ENCODE results near the gene ENOX2. TPM values are rescaled to one million over a fixed set of nuclear protein-coding genes. Genes with fewer than 3 reads are reported as not detected.

ENOX2 gene
- total and polyA plus RNA-seq, 2 experiments from 2014 or later, result 8.7 to 9.0 TPM

DNA sequence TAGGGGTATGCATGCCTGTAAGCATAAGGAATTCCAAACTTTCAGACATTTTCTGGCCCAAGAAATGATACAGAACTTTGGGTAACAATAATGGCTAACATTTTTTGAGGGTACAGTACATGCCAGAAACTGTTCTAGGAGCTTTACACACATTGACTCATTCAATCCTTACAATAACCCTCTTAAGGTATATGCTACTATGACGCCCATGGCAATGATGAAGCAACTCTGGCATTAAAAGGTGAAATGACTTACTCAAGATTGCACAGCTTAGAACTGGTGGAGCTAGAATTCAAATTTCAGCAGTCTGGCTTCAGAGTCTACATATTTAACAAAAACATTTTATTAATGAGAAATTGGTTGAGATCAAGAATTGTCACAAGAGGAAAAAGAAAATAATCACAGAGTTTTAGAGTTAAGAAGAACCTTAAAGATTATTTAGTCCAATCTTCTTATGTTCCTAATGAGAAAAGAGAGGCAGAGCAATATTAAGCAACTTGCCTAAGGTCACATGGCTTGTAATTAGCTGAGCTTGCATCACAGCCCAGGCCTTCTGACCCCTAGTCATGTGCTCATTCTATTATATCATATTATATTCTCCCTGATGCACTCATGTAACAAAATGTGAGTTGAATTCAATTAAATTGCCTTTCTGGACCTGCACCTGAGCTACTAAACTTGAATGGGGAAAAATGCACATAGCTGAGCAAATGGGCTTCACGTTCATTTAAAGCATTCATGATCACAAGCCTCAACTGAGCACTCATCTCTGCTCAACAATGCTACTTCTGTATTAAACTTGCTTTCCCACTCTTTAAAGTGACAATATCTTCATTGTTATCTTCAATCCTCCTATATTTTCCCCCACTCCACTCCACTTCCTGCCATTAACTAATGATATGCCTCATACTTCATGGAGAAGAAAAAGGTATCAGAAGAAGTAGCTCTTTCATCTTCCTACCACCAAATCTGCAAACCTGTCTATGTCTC lies 73.2 kb downstream of the ENOX2 start:
- no peaks in the 10 kb centered on the region for H3K36me3 ChIP-seq (replicated peaks; ENCODE audit: insufficient read depth, low read depth)
- no peaks in the 10 kb centered on the region for H3K4me1 ChIP-seq (ENCODE audit: insufficient read depth)
- H3K27me3 ChIP-seq, result no peaks in the 10 kb centered on the region
- H3K4me3 ChIP-seq, result no peak overlapping the region
- no peak overlapping the region for H2AFZ ChIP-seq
- TF ChIP-seq, protein P1, sequence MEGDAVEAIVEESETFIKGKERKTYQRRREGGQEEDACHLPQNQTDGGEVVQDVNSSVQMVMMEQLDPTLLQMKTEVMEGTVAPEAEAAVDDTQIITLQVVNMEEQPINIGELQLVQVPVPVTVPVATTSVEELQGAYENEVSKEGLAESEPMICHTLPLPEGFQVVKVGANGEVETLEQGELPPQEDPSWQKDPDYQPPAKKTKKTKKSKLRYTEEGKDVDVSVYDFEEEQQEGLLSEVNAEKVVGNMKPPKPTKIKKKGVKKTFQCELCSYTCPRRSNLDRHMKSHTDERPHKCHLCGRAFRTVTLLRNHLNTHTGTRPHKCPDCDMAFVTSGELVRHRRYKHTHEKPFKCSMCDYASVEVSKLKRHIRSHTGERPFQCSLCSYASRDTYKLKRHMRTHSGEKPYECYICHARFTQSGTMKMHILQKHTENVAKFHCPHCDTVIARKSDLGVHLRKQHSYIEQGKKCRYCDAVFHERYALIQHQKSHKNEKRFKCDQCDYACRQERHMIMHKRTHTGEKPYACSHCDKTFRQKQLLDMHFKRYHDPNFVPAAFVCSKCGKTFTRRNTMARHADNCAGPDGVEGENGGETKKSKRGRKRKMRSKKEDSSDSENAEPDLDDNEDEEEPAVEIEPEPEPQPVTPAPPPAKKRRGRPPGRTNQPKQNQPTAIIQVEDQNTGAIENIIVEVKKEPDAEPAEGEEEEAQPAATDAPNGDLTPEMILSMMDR (IDR thresholded peaks at IDR 0.05; ENCODE audit: poor library complexity), result no peak
- TF ChIP-seq EZH2 (IDR thresholded peaks at IDR 0.05; ENCODE audit: borderline replicate concordance) (no peak), EZH2phosphoT487 (IDR thresholded peaks at IDR 0.05; ENCODE audit: low read depth, severe bottlenecking, unreplicated experiment) (no peak)
- no peak overlapping the region for H3K4me2 ChIP-seq
- H4K20me1 ChIP-seq (ENCODE audit: insufficient read depth, poor library complexity, severe bottlenecking), result no peaks in the 10 kb centered on the region
- 70% methylated on average over 2 of the region's 2 CpGs for WGBS (ENCODE audit: low lambda C conversion rate, missing lambda C conversion rate)
- no peak overlapping the region for H3K27ac ChIP-seq
- H3K9me3 ChIP-seq (ENCODE audit: low read depth), result no peaks in the 10 kb centered on the region
- no peaks in the 10 kb centered on the region for H3K79me2 ChIP-seq
- no peaks in the 10 kb centered on the region for H3K9me2 ChIP-seq (replicated peaks; ENCODE audit: insufficient read depth)
- DNase-seq (ENCODE audit: low spot score), result no peak

DNA sequence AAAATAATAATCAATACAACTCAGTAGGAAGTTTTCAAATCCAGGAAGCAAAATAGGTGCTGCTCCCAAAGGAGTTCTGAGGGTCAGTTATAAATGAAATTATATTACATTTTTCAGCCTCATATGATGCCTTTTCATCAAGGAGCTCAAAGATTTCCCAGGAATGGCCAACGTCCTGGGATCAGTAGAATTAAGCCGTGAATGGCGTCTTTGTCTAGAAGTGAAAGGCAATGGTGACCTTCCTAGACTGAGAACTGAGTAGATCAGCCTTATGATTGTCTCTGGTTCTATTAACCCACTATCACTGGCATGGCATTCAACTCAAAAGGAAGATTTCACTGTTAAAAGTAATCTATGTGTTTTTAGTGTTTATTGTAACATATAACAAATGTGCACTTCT lies 74.4 kb downstream of the ENOX2 start:
- H2AFZ ChIP-seq, result no peak overlapping the region
- 79% methylated on average over 3 of the region's 3 CpGs for WGBS (ENCODE audit: low lambda C conversion rate, missing lambda C conversion rate)
- H3K27ac ChIP-seq, result no peak overlapping the region
- no peaks in the 10 kb centered on the region for H3K9me3 ChIP-seq (ENCODE audit: low read depth)
- no peaks in the 10 kb centered on the region for H3K27me3 ChIP-seq
- H3K4me1 ChIP-seq (ENCODE audit: insufficient read depth), result no peaks in the 10 kb centered on the region
- H3K4me2 ChIP-seq, result no peak overlapping the region
- no peaks in the 10 kb centered on the region for H3K79me2 ChIP-seq
- H3K4me3 ChIP-seq, result no peak overlapping the region
- H3K9me2 ChIP-seq (replicated peaks; ENCODE audit: insufficient read depth), result no peaks in the 10 kb centered on the region
- TF ChIP-seq EZH2 (IDR thresholded peaks at IDR 0.05; ENCODE audit: borderline replicate concordance) (no peak), EZH2phosphoT487 (IDR thresholded peaks at IDR 0.05; ENCODE audit: low read depth, severe bottlenecking, unreplicated experiment) (no peak)
- TF ChIP-seq, protein P1 (IDR thresholded peaks at IDR 0.05; ENCODE audit: poor library complexity), result no peak
- no peaks in the 10 kb centered on the region for H4K20me1 ChIP-seq (ENCODE audit: insufficient read depth, poor library complexity, severe bottlenecking)
- no peaks in the 10 kb centered on the region for H3K36me3 ChIP-seq (replicated peaks; ENCODE audit: insufficient read depth, low read depth)
- no peak for DNase-seq (ENCODE audit: low spot score)

DNA sequence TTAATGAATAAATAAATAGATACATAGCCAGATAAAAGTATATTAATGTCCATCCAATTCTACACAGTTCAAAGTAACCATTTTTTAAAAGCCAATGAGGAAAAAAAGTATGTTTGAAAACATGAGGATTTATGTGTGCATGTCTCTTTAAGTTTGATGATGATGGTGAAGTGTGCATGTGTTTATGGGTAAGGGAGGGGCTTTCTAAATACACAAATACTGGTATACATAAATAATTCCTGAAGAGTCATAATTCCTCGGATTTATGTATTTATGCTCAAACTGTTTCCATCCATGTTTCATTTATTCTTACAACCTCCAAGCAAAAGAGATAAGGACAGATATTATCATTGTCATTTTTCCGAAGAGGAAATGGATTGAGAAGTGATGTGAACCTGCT lies 75.4 kb downstream of the ENOX2 start:
- Histone ChIP-seq H2AFZ (no peak overlapping the region), H3K4me1 (ENCODE audit: insufficient read depth) (no peaks in the 10 kb centered on the region), H3K4me3 (no peak overlapping the region), H3K9me3 (ENCODE audit: low read depth) (no peaks in the 10 kb centered on the region), H3K27ac (no peak overlapping the region), H3K79me2 (no peaks in the 10 kb centered on the region), H4K20me1 (ENCODE audit: insufficient read depth, poor library complexity, severe bottlenecking) (no peaks in the 10 kb centered on the region), H3K27me3 (no peaks in the 10 kb centered on the region), H3K36me3 (replicated peaks; ENCODE audit: insufficient read depth, low read depth) (no peaks in the 10 kb centered on the region), H3K4me2 (no peak overlapping the region), H3K9me2 (replicated peaks; ENCODE audit: insufficient read depth) (no peaks in the 10 kb centered on the region)
- TF ChIP-seq EZH2 (IDR thresholded peaks at IDR 0.05; ENCODE audit: borderline replicate concordance), result no peak
- DNase-seq (ENCODE audit: low spot score), result no peak
- 72% methylated on average over 2 of the region's 2 CpGs for WGBS (ENCODE audit: low lambda C conversion rate, missing lambda C conversion rate)

DNA sequence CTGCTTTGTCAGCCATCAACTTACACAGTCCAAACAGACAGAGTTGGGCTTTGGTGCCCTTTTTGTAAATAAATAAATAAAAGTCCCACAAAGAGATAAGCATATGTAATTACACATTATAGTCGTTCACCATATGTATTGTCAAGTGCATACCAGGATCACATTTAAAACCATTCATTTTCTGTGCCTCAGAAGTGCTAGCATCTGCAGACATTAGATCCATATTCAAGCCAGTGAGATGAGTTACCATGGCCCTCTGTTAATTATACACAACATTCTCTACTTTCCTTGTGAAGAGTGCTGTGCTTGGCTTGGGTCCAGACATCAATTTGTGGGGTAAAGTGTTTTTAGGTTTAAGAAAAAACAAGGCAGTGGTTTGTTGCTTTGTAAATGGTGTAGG lies 76.8 kb downstream of the ENOX2 start:
- H3K27me3 ChIP-seq, result no peaks in the 10 kb centered on the region
- H3K27ac ChIP-seq, result no peak overlapping the region
- H3K4me3 ChIP-seq, result no peak overlapping the region
- H3K79me2 ChIP-seq, result no peaks in the 10 kb centered on the region
- no peaks in the 10 kb centered on the region for H3K4me1 ChIP-seq (ENCODE audit: insufficient read depth)
- TF ChIP-seq EZH2phosphoT487 (IDR thresholded peaks at IDR 0.05; ENCODE audit: low read depth, severe bottlenecking, unreplicated experiment), result no peak
- TF ChIP-seq EZH2 (IDR thresholded peaks at IDR 0.05; ENCODE audit: borderline replicate concordance), result no peak
- H3K9me2 ChIP-seq (replicated peaks; ENCODE audit: insufficient read depth), result no peaks in the 10 kb centered on the region
- no peak for DNase-seq (ENCODE audit: low spot score)
- H3K9me3 ChIP-seq (ENCODE audit: low read depth), result no peaks in the 10 kb centered on the region
- H2AFZ ChIP-seq, result no peak overlapping the region
- no peaks in the 10 kb centered on the region for H3K36me3 ChIP-seq (replicated peaks; ENCODE audit: insufficient read depth, low read depth)
- H3K4me2 ChIP-seq, result no peak overlapping the region
- no peaks in the 10 kb centered on the region for H4K20me1 ChIP-seq (ENCODE audit: insufficient read depth, poor library complexity, severe bottlenecking)
- WGBS (ENCODE audit: low lambda C conversion rate, missing lambda C conversion rate), result 57% methylated on average over 1 of the region's 1 CpG

All from hepatocyte (in vitro differentiated cells).